IMR-90 (cell line): Measurements from ENCODE around the gene MAML2. TPM values are rescaled to one million over a fixed set of nuclear protein-coding genes. Genes with fewer than 3 reads are reported as not detected.

Experiments used
- ATAC-seq: fragments of 200-7000 bp; cut with Tn5 transposase; 2 replicates; pipeline ENCODE4 v1.9.1; 2020; ENCODE audit warnings: low read depth, mild to moderate bottlenecking, moderate library complexity
- BruUV-seq: library from RNA; stranded (reverse); fragments of 400-500 nt; replicated peaks from 2 replicates; lab custom pipeline; 2021; lab: Mats Ljungman, UMichigan
- CTCF ChIA-PET: fragments of 300-600 bp; formaldehyde crosslinking; extraction: SDS; loops from one replicate; lab custom pipeline; 2021; ENCODE audit warnings: antibody characterized with exemption; lab: Yijun Ruan, JAX
- POLR2A ChIA-PET: fragments of 300-600 bp; sonication (Branson Sonifier 250); formaldehyde crosslinking; loops from one replicate; lab custom pipeline; 2022; ENCODE audit warnings: antibody characterized with exemption; ENCODE audit not compliant: unreplicated experiment; lab: Charles Lee
- DNase-seq: peaks from one replicate; pipeline ENCODE4 v3.0.0; 2013
- H2AFZ ChIP-seq: replicated peaks from 2 replicates; pipeline ENCODE3; 2013; ENCODE audit warnings: low read length, mild to moderate bottlenecking; ENCODE audit not compliant: poor library complexity
- H2AK5ac ChIP-seq: 2 replicates; pipeline ENCODE4 v1.6.1; 2013; ENCODE audit warnings: low read depth, low read length, inconsistent platforms
- H2AK9ac ChIP-seq: replicated peaks from 2 replicates; pipeline ENCODE3; 2013; ENCODE audit warnings: mild to moderate bottlenecking, low read depth, low read length, moderate library complexity; ENCODE audit not compliant: poor library complexity
- H2BK120ac ChIP-seq: 2 replicates; pipeline ENCODE4 v1.6.1; 2013; ENCODE audit warnings: low read depth, low read length, inconsistent platforms
- H2BK15ac ChIP-seq: 3 replicates; pipeline ENCODE4 v1.6.1; 2013; ENCODE audit warnings: low read depth, low read length, inconsistent platforms
- H2BK20ac ChIP-seq: 2 replicates; pipeline ENCODE4 v1.6.1; 2013; ENCODE audit warnings: low read depth, mild to moderate bottlenecking, inconsistent platforms, low read length, moderate library complexity
- H2BK5ac ChIP-seq: 2 replicates; pipeline ENCODE4 v1.6.1; 2013; ENCODE audit warnings: mild to moderate bottlenecking, low read depth, low read length, inconsistent platforms; ENCODE audit not compliant: poor library complexity, severe bottlenecking
- H3K14ac ChIP-seq: replicated peaks from 2 replicates; pipeline ENCODE4 v1.6.1; 2013; ENCODE audit warnings: low read depth, low read length, inconsistent platforms
- H3K18ac ChIP-seq: 2 replicates; pipeline ENCODE4 v1.6.1; 2013; ENCODE audit warnings: low read depth, low read length, control low read depth
- H3K23ac ChIP-seq: 2 replicates; pipeline ENCODE4 v1.6.1; 2013; ENCODE audit warnings: low read depth, low read length, inconsistent platforms
- H3K27ac ChIP-seq: 2 replicates; pipeline ENCODE4 v1.5.1; 2013; ENCODE audit warnings: mild to moderate bottlenecking, control low read depth, low read length; ENCODE audit not compliant: insufficient read depth
- H3K27me3 ChIP-seq: 2 replicates; pipeline ENCODE4 v1.6.1; 2013; ENCODE audit warnings: low read length; ENCODE audit not compliant: control insufficient read depth, insufficient read depth
- H3K36me3 ChIP-seq: 2 replicates; pipeline ENCODE4 v1.6.1; 2013; ENCODE audit warnings: low read length, mixed read lengths; ENCODE audit not compliant: control insufficient read depth, insufficient read depth
- H3K4ac ChIP-seq: 2 replicates; pipeline ENCODE4 v1.6.1; 2013; ENCODE audit warnings: low read depth, low read length, inconsistent platforms
- H3K4me1 ChIP-seq: 2 replicates; pipeline ENCODE4 v1.6.1; 2013; ENCODE audit warnings: low read length, mixed read lengths; ENCODE audit not compliant: control insufficient read depth, insufficient read depth
- H3K4me2 ChIP-seq: 2 replicates; pipeline ENCODE4 v1.6.1; 2013; ENCODE audit warnings: low read depth, mild to moderate bottlenecking, control low read depth, low read length, moderate library complexity
- H3K4me3 ChIP-seq: 2 replicates; pipeline ENCODE4 v1.5.1; 2013; ENCODE audit warnings: low read depth, mild to moderate bottlenecking, control low read depth, low read length, moderate library complexity; ENCODE audit not compliant: insufficient read depth
- H3K56ac ChIP-seq: 2 replicates; pipeline ENCODE4 v1.6.1; 2013; ENCODE audit warnings: low read length, inconsistent platforms; ENCODE audit not compliant: insufficient read depth; ENCODE audit errors: extremely low read depth
- H3K79me1 ChIP-seq, 2 experiments: 2 replicates each; pipeline ENCODE4 v1.6.1; 2013; ENCODE audit warnings: low read length in 2 of 2, inconsistent platforms in 1 of 2, low read depth in 1 of 2
- H3K9ac ChIP-seq: 2 replicates; pipeline ENCODE4 v1.6.1; 2013; ENCODE audit warnings: low read depth, low read length, control low read depth
- H3K9me1 ChIP-seq: 2 replicates; pipeline ENCODE4 v1.6.1; 2013; ENCODE audit warnings: low read length, inconsistent platforms; ENCODE audit not compliant: insufficient read depth
- H3K9me3 ChIP-seq: 2 replicates; pipeline ENCODE4 v1.6.1; 2013; ENCODE audit warnings: low read length; ENCODE audit not compliant: control insufficient read depth, insufficient read depth
- H4K20me1 ChIP-seq: 2 replicates; pipeline ENCODE4 v1.6.1; 2013; ENCODE audit warnings: low read length, inconsistent platforms; ENCODE audit not compliant: insufficient read depth
- H4K5ac ChIP-seq: 2 replicates; pipeline ENCODE4 v1.6.1; 2013; ENCODE audit warnings: mild to moderate bottlenecking, low read depth, low read length, control low read depth
- H4K8ac ChIP-seq, 2 experiments: 2 replicates each; pipeline ENCODE4 v1.6.1; 2013; ENCODE audit warnings: low read depth in 2 of 2, low read length in 2 of 2, control low read depth in 1 of 2, inconsistent platforms in 1 of 2
- H4K91ac ChIP-seq: 2 replicates; pipeline ENCODE4 v1.6.1; 2013; ENCODE audit warnings: low read depth, low read length, inconsistent platforms; ENCODE audit not compliant: insufficient read depth
- CHD1 ChIP-seq: IDR thresholded peaks from 2 replicates; pipeline ENCODE4 v1.6.1; 2012; ENCODE audit warnings: low read depth, low read length, improper control_type of control experiment
- FOS ChIP-seq: fragments of 150-350 bp; IDR thresholded peaks from 2 replicates; pipeline ENCODE4 v1.6.1; 2016; ENCODE audit warnings: low read depth, low read length
- MAFK ChIP-seq: IDR thresholded peaks from 2 replicates; pipeline ENCODE4 v1.6.1; 2012; ENCODE audit warnings: low read depth, low read length, improper control_type of control experiment
- MXI1 ChIP-seq: IDR thresholded peaks from 2 replicates; pipeline ENCODE4 v1.6.1; 2012; ENCODE audit warnings: low read depth, mild to moderate bottlenecking, low read length, moderate library complexity, borderline replicate concordance
- NFE2L2 ChIP-seq: fragments of 150-350 bp; IDR thresholded peaks from 2 replicates; pipeline ENCODE4 v1.6.1; 2016; ENCODE audit warnings: low read depth, mild to moderate bottlenecking, low read length
- POLR2A ChIP-seq: IDR thresholded peaks from 2 replicates; pipeline ENCODE4 v1.6.1; 2012; ENCODE audit warnings: mild to moderate bottlenecking, low read depth, low read length
- RAD21 ChIP-seq: IDR thresholded peaks from 2 replicates; pipeline ENCODE4 v1.6.1; 2012; ENCODE audit warnings: low read length, improper control_type of control experiment
- RFX5 ChIP-seq: IDR thresholded peaks from 2 replicates; pipeline ENCODE4 v1.8.0; 2012; ENCODE audit warnings: low read depth, mild to moderate bottlenecking, low read length, moderate library complexity
- SMC3 ChIP-seq: fragments of 150-350 bp; IDR thresholded peaks from 2 replicates; pipeline ENCODE4 v1.6.1; 2016; ENCODE audit warnings: low read depth, mild to moderate bottlenecking, antibody characterized with exemption, low read length, moderate library complexity
- WGBS, 2 experiments: methylation state at CpG; one replicate each; pipeline versions ENCODE4 v1.1.5 to v1.1.7; 2013; ENCODE audit warnings: missing lambda C conversion rate in 2 of 2; ENCODE audit not compliant: insufficient read length in 1 of 2; ENCODE audit errors: extremely low coverage in 2 of 2; 5-methylcytosine and 5-hydroxymethylcytosine counted together
- dilution Hi-C: fragments of 300-500 bp; cut with HindIII; formaldehyde crosslinking; loops from one replicate; pipeline ENCODE4 v1.14.3; 2018; ENCODE audit warnings: low sequenced_read_pairs; ENCODE audit not compliant: unreplicated experiment
- in situ Hi-C: fragments of 300-500 bp; cut with MboI; formaldehyde crosslinking; loops from 3 replicates; pipeline ENCODE4 v1.14.3; 2019; ENCODE audit warnings: low sequenced_read_pairs, inconsistent platforms, mixed read lengths
- intact Hi-C: fragments of 100-400 bp; cut with micrococcal nuclease; formaldehyde crosslinking; loops from 2 replicates; pipeline ENCODE4 v1.10.0; 2022
- polyA plus RNA-seq, 3 experiments: library from polyadenylated mRNA; depleted of rRNA; stranded (reverse); fragments of >200 nt; gene quantifications; 2 replicates each; pipeline ENCODE4 v1.2.3, GENCODE V29; 2012; ENCODE audit warnings: low replicate concordance in 1 of 3
- total RNA-seq: library from RNA; depleted of rRNA; stranded (reverse); fragments of >200 nt; gene quantifications from 2 replicates; pipeline ENCODE4 v1.2.3, GENCODE V29; 2012
- TF ChIP-seq, protein P1 (sequence below): conservative IDR thresholded peaks from 2 replicates; pipeline ENCODE4 v1.5.1; 2012; ENCODE audit warnings: mild to moderate bottlenecking, low read depth, low read length, improper control_type of control experiment
- TF ChIP-seq, protein P2 (sequence below): fragments of 150-350 bp; IDR thresholded peaks from 2 replicates; pipeline ENCODE4 v1.6.1; 2017; ENCODE audit warnings: mild to moderate bottlenecking, antibody characterized with exemption, low read length, low read depth
- TF ChIP-seq, protein P3 (sequence below): fragments of 150-350 bp; IDR thresholded peaks from 2 replicates; pipeline ENCODE4 v1.6.1; 2016; ENCODE audit warnings: low read depth, mild to moderate bottlenecking, low read length, moderate library complexity, borderline replicate concordance

The MAML2 gene
- total and polyA plus RNA-seq, 2 of the 4 experiments (the other 2 are of a cell fraction) = 15.0 to 19.5 TPM

- Histone ChIP-seq H3K4ac (no peak overlapping the region), H3K9ac (no peak overlapping the region), H2BK5ac (no peak overlapping the region), H3K4me3 (no peak overlapping the region), H4K91ac (no peak overlapping the region), H4K20me1 (no peaks in the 10 kb centered on the region), H2BK20ac (no peak overlapping the region), H3K9me3 (no peaks in the 10 kb centered on the region), H4K5ac (no peak overlapping the region), H3K27me3 (no peaks in the 10 kb centered on the region), H3K36me3 (peaks cover 3% of the 10 kb centered on the region; the same call in 1 of the 2 replicates), H3K79me1 (peaks cover 40 to 56% of the 10 kb centered on the region in 2 experiments), H3K4me2 (no peak overlapping the region), H3K9me1 (peaks cover 12% of the 10 kb centered on the region), H3K18ac (no peak overlapping the region), H3K56ac (no peak overlapping the region), H2AFZ (no peak overlapping the region), H3K23ac (no peak overlapping the region), H2AK9ac (no peak overlapping the region), H3K27ac (no peak overlapping the region), H2AK5ac (no peak overlapping the region), H4K8ac (no peak overlapping the region), H2BK120ac (no peak overlapping the region), H3K14ac (no peak overlapping the region), H2BK15ac (no peak overlapping the region), H3K4me1 (0 out of 2 replicates have a peak, but pooled peaks cover 3% of the 10 kb centered on the region)
- POLR2A ChIA-PET = no interaction called here
- in situ Hi-C loops (no loop called here), dilution Hi-C loops (no loop called here), intact Hi-C loops (no loop called here)
- WGBS, 2 experiments = no CpG with 5 or more reads among the region's 3 CpGs
- no peak for DNase-seq
- TF ChIP-seq, protein P1, sequence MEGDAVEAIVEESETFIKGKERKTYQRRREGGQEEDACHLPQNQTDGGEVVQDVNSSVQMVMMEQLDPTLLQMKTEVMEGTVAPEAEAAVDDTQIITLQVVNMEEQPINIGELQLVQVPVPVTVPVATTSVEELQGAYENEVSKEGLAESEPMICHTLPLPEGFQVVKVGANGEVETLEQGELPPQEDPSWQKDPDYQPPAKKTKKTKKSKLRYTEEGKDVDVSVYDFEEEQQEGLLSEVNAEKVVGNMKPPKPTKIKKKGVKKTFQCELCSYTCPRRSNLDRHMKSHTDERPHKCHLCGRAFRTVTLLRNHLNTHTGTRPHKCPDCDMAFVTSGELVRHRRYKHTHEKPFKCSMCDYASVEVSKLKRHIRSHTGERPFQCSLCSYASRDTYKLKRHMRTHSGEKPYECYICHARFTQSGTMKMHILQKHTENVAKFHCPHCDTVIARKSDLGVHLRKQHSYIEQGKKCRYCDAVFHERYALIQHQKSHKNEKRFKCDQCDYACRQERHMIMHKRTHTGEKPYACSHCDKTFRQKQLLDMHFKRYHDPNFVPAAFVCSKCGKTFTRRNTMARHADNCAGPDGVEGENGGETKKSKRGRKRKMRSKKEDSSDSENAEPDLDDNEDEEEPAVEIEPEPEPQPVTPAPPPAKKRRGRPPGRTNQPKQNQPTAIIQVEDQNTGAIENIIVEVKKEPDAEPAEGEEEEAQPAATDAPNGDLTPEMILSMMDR = no peak
- TF ChIP-seq CHD1 (no peak), FOS (no peak), MXI1 (no peak), NFE2L2 (no peak), MAFK (no peak), RFX5 (no peak), POLR2A (no peak), SMC3 (no peak), RAD21 (no peak)
- TF ChIP-seq, protein P2, sequence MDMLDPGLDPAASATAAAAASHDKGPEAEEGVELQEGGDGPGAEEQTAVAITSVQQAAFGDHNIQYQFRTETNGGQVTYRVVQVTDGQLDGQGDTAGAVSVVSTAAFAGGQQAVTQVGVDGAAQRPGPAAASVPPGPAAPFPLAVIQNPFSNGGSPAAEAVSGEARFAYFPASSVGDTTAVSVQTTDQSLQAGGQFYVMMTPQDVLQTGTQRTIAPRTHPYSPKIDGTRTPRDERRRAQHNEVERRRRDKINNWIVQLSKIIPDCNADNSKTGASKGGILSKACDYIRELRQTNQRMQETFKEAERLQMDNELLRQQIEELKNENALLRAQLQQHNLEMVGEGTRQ = no peak
- TF ChIP-seq, protein P3, sequence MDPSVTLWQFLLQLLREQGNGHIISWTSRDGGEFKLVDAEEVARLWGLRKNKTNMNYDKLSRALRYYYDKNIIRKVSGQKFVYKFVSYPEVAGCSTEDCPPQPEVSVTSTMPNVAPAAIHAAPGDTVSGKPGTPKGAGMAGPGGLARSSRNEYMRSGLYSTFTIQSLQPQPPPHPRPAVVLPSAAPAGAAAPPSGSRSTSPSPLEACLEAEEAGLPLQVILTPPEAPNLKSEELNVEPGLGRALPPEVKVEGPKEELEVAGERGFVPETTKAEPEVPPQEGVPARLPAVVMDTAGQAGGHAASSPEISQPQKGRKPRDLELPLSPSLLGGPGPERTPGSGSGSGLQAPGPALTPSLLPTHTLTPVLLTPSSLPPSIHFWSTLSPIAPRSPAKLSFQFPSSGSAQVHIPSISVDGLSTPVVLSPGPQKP = no peak
- no TSS peak for BruUV-seq
- CTCF ChIA-PET = no interaction called here
- ATAC-seq = no peak
Observed at GRCh38 chr11:96177146-96177545, 165.8 kb downstream of the MAML2 start.
